COLO668 (cell line): ENCODE results near the gene ASTN2.

Experiments used
- DNase-seq: peaks from one replicate; lab custom pipeline; 2025; ENCODE audit not compliant: unreplicated experiment; lab: John Stamatoyannopoulos, UW

The ASTN2 gene

DNA sequence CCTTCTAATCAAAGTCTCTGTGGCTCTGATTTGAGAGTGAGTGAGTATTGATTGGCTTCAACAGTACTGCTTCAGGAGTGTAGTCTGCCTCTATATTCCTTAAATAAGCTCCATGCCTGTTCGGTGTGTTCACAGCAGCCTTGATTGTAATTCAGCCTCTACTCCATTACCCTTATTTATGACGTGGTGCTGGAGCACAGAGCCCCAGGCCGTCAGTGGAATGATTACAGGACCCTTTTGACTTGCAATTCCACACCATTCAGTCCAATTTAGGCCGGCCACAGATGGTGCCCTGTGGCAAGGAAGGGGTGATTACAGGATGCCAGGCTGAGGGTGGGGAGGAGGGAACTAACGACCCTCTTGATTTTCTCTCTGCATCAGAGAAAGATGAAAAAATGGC lies 110.3 kb downstream of the ASTN2 start:
- DNase-seq = no peak

DNA sequence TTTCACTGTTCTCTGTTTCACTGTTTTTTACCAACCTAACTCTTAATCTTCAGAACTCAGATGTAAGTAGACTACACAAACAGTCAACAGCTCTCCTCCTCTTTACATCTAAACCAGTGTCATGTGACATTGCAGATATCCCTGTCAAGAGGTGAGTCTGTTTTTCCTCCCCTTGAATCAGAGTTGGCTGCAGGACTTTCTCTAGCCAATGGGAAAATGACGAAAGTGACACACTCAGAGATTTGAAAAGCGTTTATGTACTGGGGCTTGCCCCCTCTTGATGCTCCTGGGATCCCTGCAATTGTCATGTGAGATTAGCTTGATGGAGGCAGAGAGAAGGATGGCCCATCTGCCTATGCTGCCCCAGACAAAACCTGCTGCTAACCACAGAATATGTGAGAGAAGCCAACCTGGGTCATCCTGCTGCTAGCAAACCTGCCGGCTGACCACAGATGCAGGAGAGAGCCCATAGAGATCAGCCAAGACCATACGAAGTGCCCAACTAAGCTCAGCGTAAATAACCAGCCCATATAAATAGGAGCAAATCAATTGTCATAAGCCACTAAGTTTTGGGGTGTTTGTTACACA lies 111.1 kb downstream of the ASTN2 start:
- no peak for DNase-seq

DNA sequence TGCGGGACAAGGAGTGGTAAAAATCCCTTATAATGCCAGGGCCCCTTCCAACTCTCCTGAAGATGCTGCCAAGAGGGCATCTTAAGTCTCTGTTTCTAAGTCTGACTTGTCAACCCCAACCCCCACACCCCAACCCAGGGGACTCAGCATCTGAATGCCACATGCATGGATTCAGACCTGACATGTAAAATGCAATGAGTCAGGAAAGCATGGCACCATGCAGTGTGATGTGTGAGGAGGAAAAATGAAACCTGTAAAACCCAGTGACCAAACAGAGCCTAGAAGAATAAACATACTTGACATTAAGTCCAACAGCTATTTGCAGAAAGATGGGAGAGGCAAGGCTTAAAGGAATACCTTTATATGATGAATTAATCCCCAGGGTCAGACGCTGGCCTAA lies 112.4 kb downstream of the ASTN2 start:
- DNase-seq = no peak

DNA sequence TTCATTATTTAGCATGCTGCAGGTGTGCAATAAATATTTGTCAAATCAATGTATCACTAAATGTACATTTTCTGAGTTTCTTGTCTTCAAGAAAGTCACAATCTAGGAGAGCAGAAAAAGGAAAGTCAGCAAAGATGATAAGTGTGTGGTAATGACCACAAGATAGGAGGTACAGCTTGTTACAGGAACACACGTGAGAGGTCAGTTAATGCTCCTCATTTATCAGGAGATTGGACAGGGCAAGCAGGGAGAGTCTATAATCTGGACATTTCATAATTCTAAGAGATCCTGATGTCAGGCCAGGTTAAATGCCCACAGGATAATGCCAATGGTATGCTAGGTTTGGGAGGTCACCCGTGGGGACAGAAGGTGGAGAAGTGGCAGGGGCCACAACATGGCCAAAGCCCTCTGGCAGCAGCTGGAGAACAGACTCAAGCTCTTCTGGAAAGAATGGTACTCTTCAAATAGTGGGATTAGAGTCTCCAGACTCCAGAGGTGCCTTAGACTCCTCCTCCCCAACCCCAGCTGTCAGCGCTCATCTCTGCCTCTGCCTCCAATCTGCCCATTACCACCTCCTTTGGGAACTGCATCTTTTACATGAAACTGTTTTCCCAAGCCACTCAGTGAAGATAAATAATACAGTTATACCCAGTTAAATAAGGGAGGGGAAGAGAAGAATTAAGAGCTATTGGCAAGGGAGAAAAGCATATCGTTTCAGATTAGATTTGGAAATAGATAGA lies 114.3 kb downstream of the ASTN2 start:
- no peak for DNase-seq

DNA sequence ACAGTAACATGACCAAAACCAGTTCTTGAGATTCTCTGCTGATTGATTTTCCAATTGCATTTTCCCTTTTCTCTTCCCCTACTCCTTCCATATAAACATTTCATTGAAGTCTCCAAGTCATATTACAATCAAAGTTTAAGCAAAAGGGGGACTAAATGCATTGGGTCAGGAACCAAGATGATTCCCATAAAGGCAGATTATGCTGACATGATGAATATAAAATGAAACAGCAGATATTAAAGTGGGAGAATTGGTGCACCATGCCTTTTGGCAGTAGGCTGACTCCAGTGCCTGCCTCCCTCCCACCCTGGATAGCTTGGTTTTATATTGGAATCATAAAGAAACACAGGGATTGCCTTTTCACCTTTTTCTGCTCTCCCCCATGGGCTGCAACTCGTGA lies 118.4 kb downstream of the ASTN2 start:
- DNase-seq = no peak

DNA sequence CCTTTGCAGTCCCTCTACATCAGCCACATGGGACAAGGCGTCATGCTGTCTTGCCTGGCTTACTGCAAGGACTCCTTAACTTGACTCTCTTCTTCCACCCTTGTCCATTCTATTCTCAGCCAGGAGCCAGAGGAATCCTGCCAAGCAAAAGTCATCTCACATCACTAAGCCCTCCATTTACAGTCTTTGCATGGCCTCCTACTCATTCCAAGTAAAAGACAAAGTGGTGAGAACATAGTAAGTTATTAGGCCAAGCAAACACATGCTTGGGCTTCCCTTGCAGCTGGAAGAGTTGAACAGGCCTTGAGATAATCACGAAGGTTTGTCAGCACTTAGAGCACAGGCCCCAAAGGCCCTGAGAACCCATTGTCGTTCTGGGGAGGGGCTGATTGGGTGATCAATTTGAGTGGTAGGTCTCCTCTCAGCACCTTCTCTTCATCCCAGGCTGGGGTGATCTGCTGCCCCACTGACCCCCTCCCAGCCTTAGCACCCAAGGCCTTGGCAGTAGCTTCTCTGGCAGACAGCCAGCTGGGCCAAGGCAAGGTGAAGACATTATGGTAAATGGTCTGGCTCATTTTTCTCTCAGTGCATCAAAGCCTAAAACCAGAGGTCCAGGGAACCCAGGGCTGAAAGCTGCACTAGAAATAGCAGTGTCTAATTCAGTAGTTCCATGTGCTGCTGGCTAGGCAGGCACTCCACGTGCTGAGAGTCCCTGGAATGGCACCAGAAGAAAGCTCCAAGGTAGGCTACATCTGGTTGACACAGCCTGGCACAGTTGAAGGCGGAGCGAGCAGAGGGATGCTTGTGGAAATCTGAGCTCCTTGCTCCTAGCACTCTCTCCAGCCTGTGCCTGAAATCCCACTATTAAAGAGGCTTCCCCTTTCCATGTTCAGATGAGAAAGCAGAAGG lies 121.4 kb downstream of the ASTN2 start:
- DNase-seq = no peak

DNA sequence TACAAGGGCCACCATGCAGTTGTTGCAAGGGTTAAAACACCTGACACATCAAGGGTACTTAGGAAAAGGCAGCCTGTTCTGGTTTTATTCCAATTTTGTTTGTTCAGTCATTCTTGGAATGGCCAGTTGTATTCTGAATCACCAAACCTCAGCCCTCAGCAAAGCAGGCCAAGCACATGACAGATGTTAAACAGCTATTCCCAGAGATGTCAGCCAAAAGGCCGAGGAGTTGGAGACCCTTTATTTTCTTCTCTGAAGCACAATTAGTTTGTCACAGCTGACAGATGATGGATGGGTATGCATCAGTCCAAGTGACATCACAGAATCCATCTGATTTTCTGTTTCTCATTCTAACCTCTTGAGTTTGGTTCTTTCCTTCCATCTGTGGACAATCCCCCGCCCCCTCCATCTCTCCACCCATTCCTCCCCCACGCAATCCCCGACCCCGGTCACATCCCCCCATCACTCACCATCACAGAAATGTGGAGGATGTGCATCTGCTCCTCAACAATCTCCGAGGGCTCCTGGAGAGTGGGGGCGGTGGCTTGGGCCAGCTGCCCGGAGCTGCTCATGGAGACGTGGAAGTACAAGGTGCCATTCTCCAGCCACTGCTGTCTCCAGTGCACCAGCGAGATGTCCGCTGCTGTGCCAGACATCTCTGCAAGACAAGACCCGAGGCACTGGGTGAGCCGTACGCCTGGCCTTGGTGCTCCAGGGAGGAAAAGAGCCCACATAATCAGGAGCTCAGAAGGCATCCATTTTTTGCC lies 123.8 kb downstream of the ASTN2 start:
- no peak for DNase-seq

DNA sequence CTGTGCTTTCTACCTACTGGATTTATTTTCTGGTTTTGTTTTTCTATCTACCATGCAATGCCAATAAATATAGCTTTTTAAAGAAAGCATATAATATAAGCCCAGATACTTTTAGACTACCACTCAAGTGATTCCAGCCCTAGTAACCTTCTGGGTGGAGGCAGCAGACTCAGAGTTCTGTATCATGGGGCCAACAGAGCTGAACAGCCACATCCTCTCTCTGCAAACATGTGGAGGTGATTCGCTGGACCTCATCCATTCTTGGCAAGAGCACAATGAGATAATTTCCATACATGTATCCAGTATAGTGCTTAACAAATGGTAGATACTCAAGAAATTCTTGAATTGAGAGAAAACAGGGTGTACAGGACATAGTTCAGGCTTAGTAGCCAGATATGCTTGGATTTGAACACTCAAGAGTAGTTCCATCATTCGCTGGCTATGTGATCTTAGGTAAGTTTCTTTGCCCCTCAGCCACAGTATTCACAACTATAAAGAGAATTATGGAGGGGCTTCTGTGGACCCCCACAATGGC lies 124.5 kb downstream of the ASTN2 start:
- DNase-seq = no peak

DNA sequence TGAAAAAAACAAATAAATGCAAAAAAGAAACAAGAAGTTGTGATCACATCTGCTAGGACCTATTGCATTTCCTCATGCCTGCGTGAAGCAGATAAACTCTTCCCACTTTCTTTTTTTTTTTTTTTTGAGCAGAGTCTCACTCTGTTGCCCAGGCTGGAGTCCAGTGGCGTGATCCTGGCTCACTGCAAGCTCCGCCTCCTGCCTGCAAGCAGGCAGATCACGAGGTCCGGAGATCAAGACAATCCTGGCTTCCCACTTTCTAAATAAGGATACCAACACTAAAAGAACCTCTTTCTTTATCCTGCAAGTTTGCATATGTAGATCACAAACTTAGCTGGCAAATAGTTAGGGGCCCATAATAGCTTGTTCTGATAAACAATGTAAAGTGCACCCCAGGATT lies 128.6 kb downstream of the ASTN2 start:
- DNase-seq = no peak

DNA sequence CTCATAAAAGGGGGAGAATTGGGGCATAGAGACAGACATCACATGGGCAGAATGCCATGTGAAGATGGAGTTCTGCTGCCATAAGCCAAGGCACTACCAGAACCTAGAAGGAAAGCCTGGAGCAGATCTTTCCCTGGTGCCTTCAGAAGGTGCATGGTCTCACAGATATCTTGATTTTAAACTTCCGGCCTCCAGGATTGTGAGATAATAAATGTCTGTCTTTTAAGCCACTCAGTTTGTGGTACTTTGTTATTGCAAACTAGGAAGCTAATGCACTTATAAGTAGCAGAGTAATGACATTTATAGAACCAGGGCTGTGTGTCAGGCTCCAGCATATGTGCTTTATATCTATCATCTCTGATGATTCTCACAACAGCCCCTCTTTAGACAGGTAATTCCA lies 130.4 kb downstream of the ASTN2 start:
- no peak for DNase-seq

DNA sequence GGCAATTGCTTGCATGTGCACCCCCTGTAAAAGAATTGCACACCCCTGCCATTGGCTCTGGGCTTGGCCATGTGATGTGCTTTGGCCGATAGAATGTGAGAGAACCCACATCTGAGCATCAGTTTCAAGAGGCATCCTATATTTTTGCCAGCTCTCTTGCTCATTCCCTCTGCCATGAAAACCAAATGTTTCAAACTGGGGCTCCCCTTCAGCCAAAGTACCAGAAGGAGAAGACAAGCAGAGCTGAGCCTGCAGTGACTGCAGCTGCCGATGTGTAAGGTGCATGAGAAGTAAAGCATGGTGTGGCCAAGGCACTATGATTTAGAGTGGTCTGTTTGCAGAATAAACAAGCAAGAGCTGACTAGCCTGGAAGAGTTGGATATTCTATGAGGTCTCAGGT lies 132.3 kb downstream of the ASTN2 start:
- DNase-seq = no peak

DNA sequence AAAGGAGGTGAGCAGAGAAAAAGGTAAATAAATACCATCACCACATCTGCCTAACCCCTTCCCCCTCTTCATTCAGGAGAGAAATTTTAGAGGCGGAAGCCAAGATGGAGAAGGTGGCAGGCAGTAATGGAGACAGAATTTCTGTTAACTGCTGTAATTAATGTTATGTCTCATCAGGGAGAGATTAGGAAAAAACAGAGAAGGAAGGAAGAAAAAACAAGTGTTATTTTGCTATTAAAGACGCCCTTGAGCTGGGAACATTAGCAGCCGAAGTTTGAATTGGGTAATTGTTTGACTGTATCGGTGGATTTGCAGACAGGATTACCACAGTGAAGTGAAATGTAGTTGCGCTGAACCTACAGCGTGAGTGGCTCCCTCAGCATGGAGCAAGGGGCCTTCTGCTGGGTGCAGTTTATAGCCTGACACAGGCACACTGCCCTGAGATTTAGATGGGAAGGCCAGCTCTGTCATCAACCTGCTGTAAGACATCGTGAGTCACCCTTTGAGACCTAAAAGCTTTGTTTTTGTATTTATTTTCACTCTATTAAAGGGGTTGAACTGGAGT lies 136.3 kb downstream of the ASTN2 start:
- DNase-seq = peak; percentile 16

DNA sequence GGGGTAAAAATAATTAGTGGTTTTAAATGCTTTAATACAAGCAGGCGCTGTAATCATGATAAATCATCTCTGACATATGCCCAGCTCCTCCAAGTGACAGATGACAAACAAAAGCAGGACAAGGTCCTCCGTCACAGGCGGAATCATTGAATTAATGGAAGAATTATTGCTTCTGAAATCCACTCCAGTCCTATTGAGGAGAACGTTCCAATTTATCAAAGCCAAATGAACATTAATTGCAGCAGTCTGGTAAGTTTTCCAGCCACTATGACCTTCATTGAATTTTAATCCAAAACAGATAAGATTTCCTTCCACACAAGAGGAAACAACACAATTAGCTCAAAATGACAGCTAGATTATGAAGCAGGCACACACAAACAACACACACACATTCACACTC lies 136.8 kb downstream of the ASTN2 start:
- peak; percentile 14 for DNase-seq

DNA sequence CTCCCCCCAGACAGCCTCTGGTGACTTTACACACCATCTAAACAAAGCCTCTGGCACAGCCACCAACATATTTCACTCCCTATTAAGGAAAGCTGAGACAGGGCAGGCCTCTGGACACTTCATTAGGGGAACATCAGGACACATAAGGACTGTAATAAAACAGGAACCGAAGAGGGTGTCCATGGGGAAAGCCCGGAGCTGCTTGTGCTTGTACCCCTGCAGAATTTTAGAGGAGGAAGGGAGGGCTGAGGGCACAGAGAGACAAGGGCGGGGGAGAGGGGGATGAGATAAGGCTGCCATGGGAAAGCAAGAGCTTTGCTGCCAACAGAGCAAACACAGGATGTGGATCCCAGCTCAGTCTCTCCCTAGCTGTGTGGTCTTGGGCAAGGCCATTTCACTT lies 138.4 kb downstream of the ASTN2 start:
- DNase-seq = peak; percentile 17

DNA sequence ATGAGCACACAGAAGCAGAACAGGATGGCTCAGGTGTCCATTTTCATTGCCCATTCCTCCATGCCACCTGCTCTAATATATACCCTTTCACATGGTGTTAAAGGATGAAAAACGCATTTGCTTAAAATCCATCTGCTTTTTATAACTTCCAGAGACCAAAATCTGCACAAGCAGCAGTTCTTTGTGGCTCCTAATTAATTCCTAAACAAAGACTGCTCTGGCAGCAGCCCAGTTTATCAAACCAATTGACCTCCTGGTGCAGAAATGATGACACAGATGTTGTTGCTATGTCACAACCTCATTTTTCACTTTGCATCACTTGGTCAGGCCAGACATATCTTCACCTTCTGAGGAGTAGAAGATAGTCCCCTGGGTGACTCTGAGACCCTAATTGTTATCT lies 141.2 kb downstream of the ASTN2 start:
- DNase-seq = no peak

DNA sequence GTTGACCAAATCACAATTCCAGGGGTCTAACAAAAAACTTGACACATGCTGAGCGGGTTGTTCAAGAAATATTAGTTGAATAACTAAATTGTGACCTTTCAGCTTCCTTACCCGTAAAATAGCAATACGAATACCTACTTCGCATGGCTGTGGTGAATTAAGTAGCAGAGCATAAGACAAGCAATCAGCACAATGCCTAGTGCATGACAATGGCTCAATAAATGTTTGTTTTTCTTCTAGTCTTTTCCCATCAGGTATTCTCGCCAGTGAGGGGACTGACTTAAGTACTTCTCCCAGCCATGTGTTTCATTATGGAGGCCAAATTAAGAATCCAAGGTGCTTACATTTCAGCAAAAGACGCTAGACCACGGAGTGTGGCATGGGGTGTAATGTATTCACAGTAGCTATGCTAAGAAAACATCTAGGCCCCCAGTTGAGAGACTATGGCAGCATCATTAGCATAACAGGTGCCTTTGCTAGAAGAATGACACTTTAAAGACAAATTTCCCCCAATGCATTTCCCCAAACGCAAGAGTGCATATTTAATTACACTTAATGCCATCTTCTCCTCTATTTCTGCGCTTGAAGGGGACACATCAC lies 145.9 kb downstream of the ASTN2 start:
- no peak for DNase-seq

DNA sequence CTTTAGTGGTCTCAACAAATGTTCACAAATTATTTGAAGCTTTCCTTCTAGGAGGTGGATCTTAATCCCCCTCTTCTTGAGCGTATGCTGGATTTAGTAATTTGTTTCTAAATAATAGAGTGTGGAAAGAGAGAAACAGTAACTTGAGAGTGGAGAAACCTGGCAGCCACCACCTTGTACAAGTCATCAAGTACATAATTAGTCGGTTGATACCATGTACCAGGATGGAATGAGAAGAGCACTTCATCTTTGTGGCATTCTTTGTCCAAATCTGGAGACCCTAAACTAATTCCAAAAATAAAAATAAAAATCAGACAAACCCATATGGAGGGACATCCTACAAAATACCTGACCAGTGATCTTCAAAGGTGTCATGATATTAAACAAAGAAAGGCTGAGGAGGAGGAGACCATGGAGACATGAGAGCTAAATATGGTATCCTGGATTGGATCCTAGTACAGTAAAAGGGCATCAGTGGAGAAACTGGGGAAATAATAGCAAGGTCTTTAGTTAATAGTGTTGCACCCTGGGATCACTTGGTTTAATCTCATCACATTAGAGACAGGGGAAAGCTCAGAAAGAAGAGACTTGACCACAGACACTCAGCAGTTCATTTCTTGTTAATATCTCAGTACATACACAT lies 147.9 kb downstream of the ASTN2 start:
- DNase-seq = no peak

DNA sequence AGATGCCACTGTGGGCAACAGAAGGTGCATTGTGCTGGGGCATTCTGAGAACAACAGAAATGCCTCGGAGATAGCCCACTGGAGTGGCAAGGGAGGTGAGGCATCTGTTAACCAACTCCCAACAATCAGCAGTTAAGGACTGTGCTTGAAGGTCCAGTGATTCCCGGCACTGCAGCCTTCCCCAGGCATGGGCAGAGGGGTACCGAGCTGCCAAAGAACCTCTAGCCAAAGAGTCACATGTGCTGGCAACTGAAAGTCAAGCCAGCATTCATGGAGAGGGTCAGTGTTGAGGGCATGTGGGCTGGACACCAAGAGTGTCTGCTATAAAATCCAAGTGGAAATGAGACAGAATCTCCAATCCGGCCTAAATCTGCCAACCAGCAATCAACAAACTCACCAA lies 149.6 kb downstream of the ASTN2 start:
- no peak for DNase-seq

DNA sequence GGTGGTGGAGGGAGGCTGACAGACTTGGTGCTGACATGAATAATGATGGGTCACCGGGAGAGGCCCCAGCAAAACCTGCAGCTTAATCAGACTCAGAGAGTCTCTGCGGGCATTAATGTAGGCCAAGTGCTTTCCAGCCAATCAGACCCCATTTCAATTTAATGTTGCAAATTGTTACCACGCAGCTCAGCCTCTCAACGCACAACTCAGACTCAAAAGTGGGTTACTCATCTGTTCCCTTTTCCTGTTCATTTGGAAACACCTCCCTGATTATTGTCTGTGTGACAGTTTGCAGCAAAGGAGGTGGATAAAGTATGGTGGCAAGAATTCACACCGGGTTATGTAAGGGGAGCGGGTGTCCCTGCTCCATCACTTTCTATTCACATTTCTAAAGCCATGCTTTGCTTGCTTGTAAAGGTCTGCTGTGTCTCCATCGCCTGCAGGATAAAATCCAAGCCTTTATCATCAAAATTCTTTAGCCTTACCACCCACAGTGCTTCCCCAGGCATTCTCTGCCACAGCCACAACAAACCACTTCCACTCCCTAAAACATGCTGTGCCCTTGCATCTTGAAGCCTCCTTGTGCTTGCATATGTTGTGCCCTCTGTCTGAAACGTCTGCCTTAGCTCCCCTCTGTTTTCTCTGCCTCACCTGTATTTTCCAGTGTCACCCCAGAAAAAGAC lies 156.5 kb downstream of the ASTN2 start:
- DNase-seq = no peak
